H1 (cell line): ENCODE measurements around the gene MRPL33. TPM values are rescaled to one million over a fixed set of nuclear protein-coding genes. Genes with fewer than 3 reads are reported as not detected.

Experiments used
- CTCF ChIA-PET: fragments of 300-600 bp; sonication (Branson Sonifier 250); formaldehyde crosslinking; loops from one replicate; lab custom pipeline; 2021; ENCODE audit not compliant: partially characterized antibody; lab: Charles Lee
- POLR2A ChIA-PET: fragments of 300-600 bp; sonication (Branson Sonifier 250); formaldehyde crosslinking; loops from one replicate; lab custom pipeline; 2021; ENCODE audit warnings: inconsistent platforms; ENCODE audit not compliant: partially characterized antibody; lab: Charles Lee
- DNase-seq, 2 experiments: peaks; one replicate each; pipeline versions ENCODE4 v3.0.0 to v3.0.0-alpha.2; 2010 to 2022; ENCODE audit warnings: low spot score in 2 of 2, low read depth in 1 of 2, mixed read lengths in 1 of 2
- FAIRE-seq: peaks from 2 replicates; lab custom pipeline; 2011; peaks lifted over from hg19 to GRCh38; lab: Jason Lieb, UNC
- H2AFZ ChIP-seq: 2 replicates; pipeline ENCODE4 v1.8.1; 2012; ENCODE audit warnings: low read length, inconsistent platforms
- H2AK5ac ChIP-seq: 2 replicates; pipeline ENCODE4 v1.6.1; 2013; ENCODE audit warnings: low read depth, low read length
- H2BK120ac ChIP-seq: replicated peaks from 2 replicates; pipeline ENCODE3; 2013; ENCODE audit warnings: low read depth, low read length, inconsistent platforms
- H2BK12ac ChIP-seq: 2 replicates; pipeline ENCODE4 v1.6.1; 2013; ENCODE audit warnings: low read depth, low read length
- H2BK15ac ChIP-seq: 2 replicates; pipeline ENCODE4 v1.6.1; 2013; ENCODE audit warnings: low read length
- H2BK20ac ChIP-seq: 2 replicates; pipeline ENCODE4 v1.6.1; 2013; ENCODE audit warnings: low read length
- H2BK5ac ChIP-seq: 2 replicates; pipeline ENCODE4 v1.6.1; 2013; ENCODE audit warnings: low read depth, low read length
- H3K14ac ChIP-seq: 2 replicates; pipeline ENCODE4 v1.6.1; 2013; ENCODE audit warnings: inconsistent platforms; ENCODE audit not compliant: insufficient read length
- H3K18ac ChIP-seq: 2 replicates; pipeline ENCODE4 v1.6.1; 2013; ENCODE audit warnings: low read length; ENCODE audit errors: extremely low read depth
- H3K23ac ChIP-seq: 2 replicates; pipeline ENCODE4 v1.6.1; 2013; ENCODE audit warnings: inconsistent platforms; ENCODE audit not compliant: insufficient read length
- H3K23me2 ChIP-seq: 2 replicates; pipeline ENCODE4 v1.6.1; 2013; ENCODE audit warnings: low read depth, low read length
- H3K27ac ChIP-seq: 2 replicates; pipeline ENCODE4 v1.6.1; 2011; ENCODE audit warnings: low read depth, low read length, inconsistent platforms
- H3K27me3 ChIP-seq, 4 experiments: replicated peaks in 1 of 4; 1 replicate in 1 of 4; 2 replicates in 3 of 4; pipeline versions ENCODE4 v1.6.1 to v1.8.1; 2011 to 2013; ENCODE audit warnings: low read length in 3 of 4, mild to moderate bottlenecking in 3 of 4, inconsistent platforms in 2 of 4, mixed read lengths in 2 of 4, moderate library complexity in 1 of 4; ENCODE audit not compliant: control insufficient read depth in 3 of 4, insufficient read depth in 3 of 4; ENCODE audit errors: extremely low read depth in 1 of 4
- H3K36me3 ChIP-seq, 4 experiments: 2 replicates each; pipeline versions ENCODE4 v1.6.1 to v1.8.1; 2011 to 2013; ENCODE audit warnings: mild to moderate bottlenecking in 4 of 4, low read length in 3 of 4, moderate library complexity in 2 of 4, control low read depth in 1 of 4, inconsistent platforms in 1 of 4; ENCODE audit not compliant: insufficient read depth in 4 of 4, control insufficient read depth in 2 of 4
- H3K4ac ChIP-seq: replicated peaks from 2 replicates; pipeline ENCODE3; 2013; ENCODE audit warnings: low read length, low read depth, mixed read lengths, inconsistent platforms; ENCODE audit not compliant: insufficient read length
- H3K4me1 ChIP-seq, 4 experiments: replicated peaks in 1 of 4; 1 replicate in 1 of 4; 2 replicates in 3 of 4; pipeline versions ENCODE4 v1.6.1 to v1.8.1; 2011 to 2013; ENCODE audit warnings: low read length in 3 of 4, inconsistent platforms in 2 of 4, mixed read lengths in 1 of 4; ENCODE audit not compliant: insufficient read depth in 4 of 4, control insufficient read depth in 3 of 4
- H3K4me2 ChIP-seq, 2 experiments: 2 replicates each; pipeline versions ENCODE4 v1.6.1 to v1.8.1; 2011 to 2013; ENCODE audit warnings: low read depth in 2 of 2, low read length in 2 of 2, control low read depth in 1 of 2, inconsistent platforms in 1 of 2, mild to moderate bottlenecking in 1 of 2; ENCODE audit not compliant: insufficient read depth in 1 of 2
- H3K4me3 ChIP-seq, 4 experiments: fragments of 200-600, 300-600 bp in 1 of 4; sonication (generic), shearing (Covaris generic), sonication (Bioruptor Twin) in 1 of 4; 2 replicates each; pipeline versions ENCODE4 v1.5.1 to v1.8.1; 2011 to 2016; ENCODE audit warnings: low read length in 4 of 4, low read depth in 3 of 4, control low read depth in 2 of 4, inconsistent platforms in 2 of 4, mild to moderate bottlenecking in 2 of 4, mixed read lengths in 1 of 4, moderate library complexity in 1 of 4; ENCODE audit not compliant: insufficient read depth in 2 of 4; ENCODE audit errors: extremely low read depth in 1 of 4
- H3K56ac ChIP-seq: replicated peaks from 2 replicates; pipeline ENCODE3; 2013; ENCODE audit warnings: low read depth, mild to moderate bottlenecking, mixed read lengths, low read length, inconsistent platforms; ENCODE audit not compliant: insufficient read length
- H3K79me1 ChIP-seq: 2 replicates; pipeline ENCODE4 v1.6.1; 2013; ENCODE audit warnings: low read depth, low read length, control low read depth
- H3K79me2 ChIP-seq, 2 experiments: 2 replicates each; pipeline versions ENCODE4 v1.6.1 to v1.8.1; 2012 to 2013; ENCODE audit warnings: low read length in 2 of 2, mild to moderate bottlenecking in 2 of 2, inconsistent platforms in 1 of 2; ENCODE audit not compliant: insufficient read depth in 2 of 2, control insufficient read depth in 1 of 2
- H3K9ac ChIP-seq, 4 experiments: replicated peaks in 1 of 4; 1 replicate in 1 of 4; 2 replicates in 3 of 4; pipeline versions ENCODE4 v1.6.1 to v1.8.1; 2011 to 2013; ENCODE audit warnings: low read depth in 3 of 4, low read length in 3 of 4, control low read depth in 2 of 4, mild to moderate bottlenecking in 2 of 4, moderate library complexity in 2 of 4, inconsistent platforms in 1 of 4; ENCODE audit errors: extremely low read depth in 1 of 4
- H3K9me3 ChIP-seq, 2 experiments: 2 replicates each; pipeline versions ENCODE4 v1.6.1 to v1.8.1; 2012 to 2013; ENCODE audit warnings: mild to moderate bottlenecking in 2 of 2, moderate library complexity in 2 of 2, control low read depth in 1 of 2, inconsistent platforms in 1 of 2, low read depth in 1 of 2, low read length in 1 of 2, mixed read lengths in 1 of 2; ENCODE audit not compliant: insufficient read depth in 2 of 2
- H4K20me1 ChIP-seq, 2 experiments: replicated peaks in 1 of 2; 2 replicates each; pipeline versions ENCODE3 to v1.8.1; 2011 to 2013; ENCODE audit warnings: inconsistent platforms in 2 of 2, low read length in 2 of 2, mild to moderate bottlenecking in 1 of 2; ENCODE audit not compliant: insufficient read depth in 2 of 2, control insufficient read depth in 1 of 2
- H4K5ac ChIP-seq: 2 replicates; pipeline ENCODE4 v1.6.1; 2013; ENCODE audit warnings: low read length, low read depth, mixed read lengths, inconsistent platforms; ENCODE audit not compliant: insufficient read length
- H4K8ac ChIP-seq: 2 replicates; pipeline ENCODE4 v1.8.0; 2013; ENCODE audit warnings: mild to moderate bottlenecking, moderate library complexity, low read length, inconsistent platforms; ENCODE audit not compliant: insufficient read depth; ENCODE audit errors: extremely low read depth
- H4K91ac ChIP-seq: replicated peaks from 2 replicates; pipeline ENCODE3; 2013; ENCODE audit warnings: low read length, mixed read lengths, inconsistent platforms; ENCODE audit not compliant: insufficient read length
- BACH1 ChIP-seq: IDR thresholded peaks from 2 replicates; pipeline ENCODE4 v1.6.1; 2012; ENCODE audit warnings: low read length, improper control_type of control experiment
- JUND ChIP-seq: IDR thresholded peaks from 2 replicates; pipeline ENCODE4 v1.6.1; 2011; ENCODE audit warnings: mild to moderate bottlenecking, improper control_type of control experiment, low read length
- RNF2 ChIP-seq: fragments of 200-900, 300-1000 bp; sonication (generic); IDR thresholded peaks from 2 replicates; pipeline ENCODE4 v1.7.1; 2016; ENCODE audit warnings: borderline replicate concordance, low read depth, mild to moderate bottlenecking, antibody characterized with exemption, low read length; ENCODE audit not compliant: poor library complexity, severe bottlenecking; ENCODE audit errors: missing control alignments
- SAP30 ChIP-seq: fragments of 300-600 bp; sonication (generic); IDR thresholded peaks from 2 replicates; pipeline ENCODE4 v1.7.1; 2012; ENCODE audit warnings: low read length, moderate library complexity, mild to moderate bottlenecking, inconsistent platforms; ENCODE audit not compliant: insufficient read depth, insufficient replicate concordance
- SIN3A ChIP-seq, 2 experiments: IDR thresholded peaks in 1 of 2; conservative IDR thresholded peaks in 1 of 2; 2 replicates each; pipeline ENCODE4 v1.6.1; 2011 to 2012; ENCODE audit warnings: low read length in 2 of 2, improper control_type of control experiment in 1 of 2, low read depth in 1 of 2, mild to moderate bottlenecking in 1 of 2
- SIRT6 ChIP-seq: IDR thresholded peaks from one replicate; pipeline ENCODE4 v1.7.1; 2012; ENCODE audit warnings: low read length, inconsistent platforms
- SIX5 ChIP-seq: IDR thresholded peaks from 2 replicates; pipeline ENCODE4 v1.6.1; 2011; ENCODE audit warnings: mild to moderate bottlenecking, low read depth, low read length
- SRF ChIP-seq: IDR thresholded peaks from 2 replicates; pipeline ENCODE4 v1.6.1; 2011; ENCODE audit warnings: mild to moderate bottlenecking, low read depth, low read length, moderate library complexity
- TEAD4 ChIP-seq: IDR thresholded peaks from 2 replicates; pipeline ENCODE4 v1.6.1; 2012; ENCODE audit warnings: low read depth, low read length, inconsistent platforms, mixed read lengths
- ZNF274 ChIP-seq: IDR thresholded peaks from 2 replicates; pipeline ENCODE4 v1.7.0; 2012; ENCODE audit warnings: low read length, borderline replicate concordance; ENCODE audit errors: extremely low read depth
- WGBS, 2 experiments: shearing (Covaris generic) in 1 of 2; methylation state at CpG; one replicate each; pipeline versions ENCODE4 v1.1.6 to v1.1.7; 2013 to 2015; ENCODE audit warnings: low lambda C conversion rate in 2 of 2, mixed read lengths in 2 of 2, inconsistent platforms in 1 of 2, low coverage in 1 of 2, missing lambda C conversion rate in 1 of 2; ENCODE audit not compliant: insufficient replicate concordance in 2 of 2, insufficient coverage in 1 of 2, insufficient read length in 1 of 2; ENCODE audit errors: extremely low coverage in 1 of 2, missing lambda C conversion rate in 1 of 2; 5-methylcytosine and 5-hydroxymethylcytosine counted together
- polyA plus RNA-seq, 7 experiments: library from polyadenylated mRNA; depleted of rRNA in 3 of 7; stranded (reverse) in 5 of 7; unstranded in 2 of 7; fragments of >200 nt in 5 of 7; fragments of 200-250 nt in 2 of 7; gene quantifications; 1 replicate in 5 of 7; 2 replicates in 1 of 7; 4 replicates in 1 of 7; pipeline versions ENCODE4 v1.2.1 to v1.2.3, GENCODE V29; 2011 to 2013; ENCODE audit warnings: missing spikeins in 2 of 7, mixed read lengths in 2 of 7
- total RNA-seq: library from RNA; stranded (reverse); fragmentation: NEBNext Ultra II Directional; extraction: Animal tissue kit (Norgen Biotek cat#: 25700); gene quantifications from 2 replicates; pipeline ENCODE4 v1.2.1, GENCODE V29; 2021

Gene MRPL33
- total and polyA plus RNA-seq, 2 of the 8 experiments (the other 6 are each of a cell fraction or from before 2014, with no cell fraction given), result 24.3 to 62.9 TPM

DNA sequence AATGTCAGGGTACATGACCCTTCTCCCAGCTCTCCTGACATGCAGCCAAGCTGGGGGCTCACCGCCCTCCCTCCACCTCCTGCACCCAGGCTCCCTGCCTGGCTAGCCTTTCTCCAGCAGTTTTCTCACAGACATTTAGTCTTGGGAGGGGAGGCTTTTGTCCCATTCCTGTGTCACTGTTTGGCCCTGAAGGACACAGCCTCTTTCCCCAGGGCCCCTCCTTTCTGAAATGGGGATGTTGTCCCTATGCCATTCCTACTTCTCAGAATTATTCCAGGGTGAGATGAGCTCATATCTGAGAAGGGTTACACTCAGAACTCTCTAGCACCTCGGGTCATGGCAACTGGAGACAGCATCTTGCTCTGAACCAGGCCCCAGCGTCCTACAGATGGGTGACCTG is 47.3 kb upstream of the MRPL33 start:
- no peak overlapping the region for H4K5ac ChIP-seq
- H3K9me3 ChIP-seq, result no peaks in the 10 kb centered on the region
- H3K56ac ChIP-seq, result no peak overlapping the region
- H3K79me1 ChIP-seq, result no peaks in the 10 kb centered on the region
- no peak for TF ChIP-seq SAP30
- no peak for TF ChIP-seq SIX5
- TF ChIP-seq TEAD4, result no peak
- TF ChIP-seq RNF2, result no peak
- TF ChIP-seq JUND, result no peak
- no peak for TF ChIP-seq ZNF274
- TF ChIP-seq BACH1, result no peak
- no peak for TF ChIP-seq SRF
- TF ChIP-seq SIN3A (conservative IDR thresholded peaks at IDR 0.05 in 1 of 2, IDR thresholded peaks at IDR 0.05 in 1 of 2; ENCODE audit: low read depth in 1 of 2, low read length in 2 of 2), result no peak
- no peak for TF ChIP-seq SIRT6
- peak overlapping the region; percentile 35; the same call in 1 of the 2 replicates for H2AFZ ChIP-seq
- ChIA-PET POLR2A (interaction anchor here (0.9 to 2.8 kb wide), 6 partner anchors 11 to 667 kb away, joined by 3 to 15 read pairs (median 4); no protein-coding TSS in a partner anchor), CTCF (interaction anchor here (0.6 to 3.6 kb wide), 23 partner anchors 8 to 680 kb away, joined by 3 to 51 read pairs (median 5); no protein-coding TSS in a partner anchor)
- H2BK12ac ChIP-seq, result 0 out of 2 replicates have a peak overlapping the region, but pooled peaks have one; percentile 18
- H2BK20ac ChIP-seq, result no peak overlapping the region
- FAIRE-seq (no peak), DNase-seq (no peak)
- no peak overlapping the region for H3K4me3 ChIP-seq
- no peak overlapping the region for H3K9ac ChIP-seq
- peak overlapping the region; percentile 68; the same call in 1 of the 2 replicates for H3K18ac ChIP-seq
- H3K4me2 ChIP-seq, result no peak overlapping the region
- no peaks in the 10 kb centered on the region for H3K23me2 ChIP-seq
- no peak overlapping the region for H2AK5ac ChIP-seq
- 0 out of 2 replicates have a peak overlapping the region, but pooled peaks have one; percentile 46 for H2BK15ac ChIP-seq
- no peak overlapping the region for H3K27ac ChIP-seq
- no peak overlapping the region for H3K14ac ChIP-seq
- peak overlapping the region; percentile 9 for H2BK120ac ChIP-seq
- no peak overlapping the region for H3K4ac ChIP-seq
- peak overlapping the region; percentile 49; the same call in 1 of the 2 replicates for H2BK5ac ChIP-seq
- H3K4me1 ChIP-seq, result peaks cover 8 to 21% (median 10%) of the 10 kb centered on the region in 4 experiments
- H4K8ac ChIP-seq, result no peak overlapping the region
- WGBS, 2 experiments, result 49% methylated on average over 3 of the region's 3 CpGs; no CpG with 5 or more reads in 1 of the 2 experiments
- H3K79me2 ChIP-seq, result no peaks in the 10 kb centered on the region
- no peaks in the 10 kb centered on the region for H4K20me1 ChIP-seq
- no peaks in the 10 kb centered on the region for H3K27me3 ChIP-seq
- H3K36me3 ChIP-seq, result no peaks in the 10 kb centered on the region
- H4K91ac ChIP-seq, result no peak overlapping the region
- H3K23ac ChIP-seq, result no peak overlapping the region
